LNCAP (cell line): ENCODE results near the gene SYT12.

Source experiments
- TF ChIP-seq, protein P1 (sequence below): fragments of 450-650 bp; IDR thresholded peaks from 2 replicates; pipeline ENCODE4 v1.5.1; 2017; ENCODE audit warnings: mild to moderate bottlenecking

Gene SYT12

GRCh38 chr11:66978717-66979116 lies 44.2 kb upstream of the SYT12 start:
- TF ChIP-seq, protein P1, sequence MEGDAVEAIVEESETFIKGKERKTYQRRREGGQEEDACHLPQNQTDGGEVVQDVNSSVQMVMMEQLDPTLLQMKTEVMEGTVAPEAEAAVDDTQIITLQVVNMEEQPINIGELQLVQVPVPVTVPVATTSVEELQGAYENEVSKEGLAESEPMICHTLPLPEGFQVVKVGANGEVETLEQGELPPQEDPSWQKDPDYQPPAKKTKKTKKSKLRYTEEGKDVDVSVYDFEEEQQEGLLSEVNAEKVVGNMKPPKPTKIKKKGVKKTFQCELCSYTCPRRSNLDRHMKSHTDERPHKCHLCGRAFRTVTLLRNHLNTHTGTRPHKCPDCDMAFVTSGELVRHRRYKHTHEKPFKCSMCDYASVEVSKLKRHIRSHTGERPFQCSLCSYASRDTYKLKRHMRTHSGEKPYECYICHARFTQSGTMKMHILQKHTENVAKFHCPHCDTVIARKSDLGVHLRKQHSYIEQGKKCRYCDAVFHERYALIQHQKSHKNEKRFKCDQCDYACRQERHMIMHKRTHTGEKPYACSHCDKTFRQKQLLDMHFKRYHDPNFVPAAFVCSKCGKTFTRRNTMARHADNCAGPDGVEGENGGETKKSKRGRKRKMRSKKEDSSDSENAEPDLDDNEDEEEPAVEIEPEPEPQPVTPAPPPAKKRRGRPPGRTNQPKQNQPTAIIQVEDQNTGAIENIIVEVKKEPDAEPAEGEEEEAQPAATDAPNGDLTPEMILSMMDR: no peak

- TF ChIP-seq, protein P1: no peak
Observed at GRCh38 chr11:66979336-66979980, 43.5 kb upstream of the SYT12 start.

DNA sequence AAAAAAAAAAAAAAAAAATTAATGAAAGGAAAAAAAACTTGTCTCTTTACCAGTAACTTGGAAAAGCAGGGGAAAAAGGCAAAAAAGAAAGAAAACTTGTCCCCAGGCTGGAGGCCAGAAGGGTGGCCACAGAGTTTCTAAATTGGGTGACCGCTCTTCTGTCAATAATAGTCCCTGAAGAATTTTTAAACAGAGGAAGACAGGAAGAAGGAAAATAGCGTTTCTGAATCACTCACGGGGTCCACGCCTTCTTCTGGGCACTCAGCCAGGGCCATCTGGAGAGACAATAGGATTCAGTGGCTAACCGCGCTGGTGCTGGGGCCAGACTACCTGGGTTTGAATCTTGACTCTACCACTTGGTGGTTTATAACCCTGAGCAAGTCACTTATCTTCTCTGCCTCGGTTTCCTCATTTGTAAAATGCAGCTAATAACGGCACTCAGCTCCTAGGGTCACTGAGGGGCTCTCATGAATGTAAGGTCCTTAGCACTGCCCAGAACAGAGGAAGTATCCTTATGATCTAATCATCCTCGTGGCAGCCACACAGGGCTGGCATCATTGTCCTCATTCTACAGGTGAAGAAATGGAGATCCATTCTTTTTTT lies 40.9 kb upstream of the SYT12 start:
- TF ChIP-seq, protein P1: no peak

DNA sequence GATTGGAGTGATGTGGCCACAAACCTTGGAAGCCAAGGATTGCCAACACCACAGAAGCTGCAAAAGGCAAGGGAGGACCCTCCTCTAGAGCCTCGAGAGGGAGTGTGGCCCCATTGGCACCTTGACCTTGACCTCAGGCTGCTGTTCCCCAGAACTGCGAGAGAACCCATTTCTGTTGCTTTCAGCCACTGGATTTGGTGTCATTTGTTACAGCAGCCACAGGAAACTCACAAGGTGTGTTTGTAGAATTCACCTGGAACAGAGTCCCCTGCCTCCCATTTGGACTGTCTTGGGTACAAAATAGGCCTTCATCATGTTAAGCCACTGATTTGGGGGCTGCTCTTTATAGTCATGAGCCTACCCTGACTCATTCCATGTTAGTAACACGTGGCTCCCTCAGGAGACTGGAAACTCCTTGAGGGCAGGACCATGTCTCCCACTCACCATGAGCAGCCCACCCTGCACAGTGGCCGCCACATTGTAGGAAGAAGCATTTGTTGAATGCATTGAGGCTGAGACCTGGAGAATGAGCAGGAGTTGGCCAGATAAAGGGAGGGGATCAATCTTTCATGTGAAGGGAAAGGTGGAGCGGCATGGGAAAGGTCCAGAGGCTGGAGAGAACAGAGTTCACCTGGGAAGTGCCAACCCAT lies 39.5 kb upstream of the SYT12 start:
- TF ChIP-seq, protein P1: no peak

DNA sequence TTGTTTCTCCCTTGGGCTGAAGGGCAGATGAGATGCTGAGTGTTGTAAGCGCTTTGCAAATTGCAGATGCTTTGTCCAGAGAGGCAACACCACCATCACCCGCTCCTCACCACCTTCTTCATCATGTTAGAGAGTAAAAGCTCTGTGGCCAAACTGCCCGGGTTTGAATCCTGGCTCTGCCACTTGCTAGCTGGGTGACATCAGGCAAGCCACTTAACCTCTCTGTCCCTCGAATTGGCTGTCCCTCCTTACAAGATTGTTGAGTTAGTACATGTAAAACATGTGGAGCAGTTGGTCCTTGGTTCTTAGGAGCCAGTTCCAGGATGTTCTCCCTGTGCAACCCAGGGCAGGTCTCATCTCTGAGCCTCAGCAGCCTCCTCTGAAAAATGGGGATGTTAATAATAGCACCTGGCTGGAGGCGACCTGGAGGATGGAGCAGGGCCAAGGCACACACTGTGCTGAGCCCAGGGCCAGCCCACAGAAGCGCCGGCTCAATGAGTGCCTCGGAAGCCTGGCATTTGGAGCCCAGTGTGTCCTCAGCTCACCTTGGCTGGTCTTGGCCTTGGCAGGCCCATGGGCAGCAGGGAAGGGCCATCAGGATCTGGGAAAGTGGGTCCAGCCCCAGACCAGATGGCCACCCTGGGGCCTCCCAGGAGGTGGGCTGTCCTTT lies 37.3 kb upstream of the SYT12 start:
- TF ChIP-seq, protein P1: no peak

GRCh38 chr11:66986178-66986545 lies 36.8 kb upstream of the SYT12 start:
- TF ChIP-seq, protein P1: no peak

- TF ChIP-seq, protein P1: no peak
Observed at GRCh38 chr11:66987158-66987620, 35.7 kb upstream of the SYT12 start.
